Progenitor cell of endocrine pancreas (in vitro differentiated cells): ENCODE results near the gene REPS1. TPM values are rescaled to one million over a fixed set of nuclear protein-coding genes. Genes with fewer than 3 reads are reported as not detected.
A peak's percentile ranks its signal among the peaks of the same experiment; 100 is the strongest.
"Not testable (repeated sequence)": the region's sequence is repeated elsewhere in the genome, so short reads cannot be mapped to it uniquely, and the experiment has no call there.

Experiments
- DNase-seq: peaks from one replicate; pipeline ENCODE4 v3.0.0; 2021; ENCODE audit warnings: low spot score; ENCODE audit not compliant: unreplicated experiment
- H3K27ac Mint-ChIP-seq: 2 replicates; pipeline ENCODE4 v1.8.0; 2021; ENCODE audit warnings: mild to moderate bottlenecking, moderate library complexity, mixed read lengths
- H3K27me3 Mint-ChIP-seq: 2 replicates; pipeline ENCODE4 v1.8.0; 2021; ENCODE audit warnings: mixed read lengths
- H3K36me3 Mint-ChIP-seq: 2 replicates; pipeline ENCODE4 v1.8.0; 2022; ENCODE audit warnings: mixed read lengths; ENCODE audit not compliant: insufficient read depth
- H3K4me1 Mint-ChIP-seq: 2 replicates; pipeline ENCODE4 v1.8.0; 2021; ENCODE audit warnings: low read depth, mixed read lengths
- H3K4me3 Mint-ChIP-seq: 2 replicates; pipeline ENCODE4 v1.8.0; 2021; ENCODE audit warnings: low read depth, mild to moderate bottlenecking, moderate library complexity, mixed read lengths
- H3K9me3 Mint-ChIP-seq: 2 replicates; pipeline ENCODE4 v1.8.0; 2021; ENCODE audit warnings: low read depth, mixed read lengths
- total RNA-seq: library from RNA; stranded (reverse); gene quantifications from 2 replicates; pipeline ENCODE4 v1.2.1, GENCODE V29; 2021
- TF ChIP-seq, protein P1 (sequence below): fragments of 200-600 bp; sonication (generic); IDR thresholded peaks from one replicate; pipeline ENCODE4 v1.5.0; 2021; ENCODE audit warnings: antibody characterized with exemption, mild to moderate bottlenecking; ENCODE audit not compliant: unreplicated experiment

REPS1 gene
- total RNA-seq, 1 donor from 2014 or later, result 60.3 TPM

DNA sequence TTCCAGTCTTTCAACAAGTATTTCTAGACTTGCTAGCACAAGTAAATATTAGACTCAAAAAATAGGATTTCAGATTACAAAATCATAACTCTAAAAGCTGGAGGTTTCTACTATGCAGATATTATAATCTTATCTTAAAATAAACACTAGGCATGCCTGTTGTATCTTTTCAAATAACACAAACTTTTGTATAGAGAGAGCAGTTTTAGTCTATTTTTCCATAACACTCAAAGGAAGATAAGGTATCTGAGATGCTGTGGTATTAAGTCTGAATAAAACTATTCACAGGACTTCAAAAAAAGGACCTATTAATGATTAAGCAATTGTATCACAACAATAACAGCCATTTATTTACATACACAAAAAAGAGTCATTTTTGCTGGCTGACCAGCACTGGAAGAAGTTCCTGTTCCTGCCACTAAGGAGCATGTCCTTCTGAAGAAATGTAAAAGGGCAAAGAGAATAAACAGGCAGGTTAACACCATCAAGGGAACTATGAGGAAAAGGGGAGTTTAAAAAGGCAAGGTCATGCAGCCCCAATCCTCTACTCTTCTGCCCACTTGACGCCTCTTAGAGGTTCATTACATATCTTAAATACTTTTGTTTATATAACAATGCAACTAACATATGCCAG lies 39.4 kb downstream of the REPS1 start:
- DNase-seq, result no peak

DNA sequence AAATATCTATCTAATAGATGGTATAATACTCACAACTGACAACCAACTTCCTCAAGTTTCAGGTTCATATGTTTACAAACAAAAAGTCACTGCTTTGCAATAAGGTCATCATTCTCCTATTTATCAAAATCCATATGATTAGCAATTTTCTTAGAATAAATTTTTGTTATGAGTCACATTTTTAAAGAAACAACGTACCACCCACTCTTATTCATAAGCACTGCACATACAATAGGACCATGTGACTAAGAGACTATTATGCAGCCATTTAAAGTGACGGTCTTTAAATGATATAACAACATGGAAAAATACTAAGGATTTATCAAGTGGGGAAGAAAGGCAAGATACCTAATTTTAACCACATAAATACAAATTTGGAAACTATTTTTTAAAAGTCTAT lies 40.0 kb downstream of the REPS1 start:
- no peaks in the 10 kb centered on the region for H3K9me3 Mint-ChIP-seq
- H3K4me1 Mint-ChIP-seq, result peaks cover 7% of the 10 kb centered on the region
- TF ChIP-seq, protein P1, sequence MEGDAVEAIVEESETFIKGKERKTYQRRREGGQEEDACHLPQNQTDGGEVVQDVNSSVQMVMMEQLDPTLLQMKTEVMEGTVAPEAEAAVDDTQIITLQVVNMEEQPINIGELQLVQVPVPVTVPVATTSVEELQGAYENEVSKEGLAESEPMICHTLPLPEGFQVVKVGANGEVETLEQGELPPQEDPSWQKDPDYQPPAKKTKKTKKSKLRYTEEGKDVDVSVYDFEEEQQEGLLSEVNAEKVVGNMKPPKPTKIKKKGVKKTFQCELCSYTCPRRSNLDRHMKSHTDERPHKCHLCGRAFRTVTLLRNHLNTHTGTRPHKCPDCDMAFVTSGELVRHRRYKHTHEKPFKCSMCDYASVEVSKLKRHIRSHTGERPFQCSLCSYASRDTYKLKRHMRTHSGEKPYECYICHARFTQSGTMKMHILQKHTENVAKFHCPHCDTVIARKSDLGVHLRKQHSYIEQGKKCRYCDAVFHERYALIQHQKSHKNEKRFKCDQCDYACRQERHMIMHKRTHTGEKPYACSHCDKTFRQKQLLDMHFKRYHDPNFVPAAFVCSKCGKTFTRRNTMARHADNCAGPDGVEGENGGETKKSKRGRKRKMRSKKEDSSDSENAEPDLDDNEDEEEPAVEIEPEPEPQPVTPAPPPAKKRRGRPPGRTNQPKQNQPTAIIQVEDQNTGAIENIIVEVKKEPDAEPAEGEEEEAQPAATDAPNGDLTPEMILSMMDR, result no peak
- H3K27ac Mint-ChIP-seq, result no peak overlapping the region
- no peak overlapping the region for H3K4me3 Mint-ChIP-seq
- H3K36me3 Mint-ChIP-seq, result peaks cover 15% of the 10 kb centered on the region
- no peak for DNase-seq
- H3K27me3 Mint-ChIP-seq, result no peaks in the 10 kb centered on the region

More for the DNA sequence above, 39.4 kb downstream of the REPS1 start:
- H3K4me3 Mint-ChIP-seq, result no peak overlapping the region
- TF ChIP-seq, protein P1, result peak; percentile 17
- H3K9me3 Mint-ChIP-seq, result no peaks in the 10 kb centered on the region
- H3K27ac Mint-ChIP-seq, result no peak overlapping the region
- H3K27me3 Mint-ChIP-seq, result no peaks in the 10 kb centered on the region
- peaks cover 15% of the 10 kb centered on the region for H3K36me3 Mint-ChIP-seq
- H3K4me1 Mint-ChIP-seq, result peaks cover 7% of the 10 kb centered on the region

DNA sequence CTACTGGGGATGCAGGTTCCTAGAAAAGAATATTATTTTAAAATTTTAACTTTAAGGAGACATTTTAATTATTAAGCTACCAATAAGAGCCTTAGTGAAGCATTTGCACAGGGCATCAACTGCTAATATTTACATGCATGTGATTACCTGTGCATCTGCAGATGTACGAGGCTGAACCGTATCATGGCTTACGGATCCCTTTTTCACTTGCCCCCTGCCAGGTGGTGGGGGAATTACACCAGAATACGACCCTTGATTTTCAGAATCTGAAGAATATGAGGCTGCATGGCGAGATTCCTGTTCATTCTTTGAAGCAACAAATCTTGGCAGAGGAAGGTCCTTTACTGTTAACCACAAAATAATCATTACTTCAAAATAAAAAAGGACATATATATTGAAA lies 42.7 kb downstream of the REPS1 start:
- Mint-ChIP-seq H3K4me3 (no peak overlapping the region), H3K9me3 (no peaks in the 10 kb centered on the region), H3K27me3 (no peaks in the 10 kb centered on the region), H3K36me3 (peaks cover 19% of the 10 kb centered on the region), H3K4me1 (peaks cover 7% of the 10 kb centered on the region), H3K27ac (no peak overlapping the region)
- TF ChIP-seq, protein P1, result peak; percentile 34
- DNase-seq, result no peak

DNA sequence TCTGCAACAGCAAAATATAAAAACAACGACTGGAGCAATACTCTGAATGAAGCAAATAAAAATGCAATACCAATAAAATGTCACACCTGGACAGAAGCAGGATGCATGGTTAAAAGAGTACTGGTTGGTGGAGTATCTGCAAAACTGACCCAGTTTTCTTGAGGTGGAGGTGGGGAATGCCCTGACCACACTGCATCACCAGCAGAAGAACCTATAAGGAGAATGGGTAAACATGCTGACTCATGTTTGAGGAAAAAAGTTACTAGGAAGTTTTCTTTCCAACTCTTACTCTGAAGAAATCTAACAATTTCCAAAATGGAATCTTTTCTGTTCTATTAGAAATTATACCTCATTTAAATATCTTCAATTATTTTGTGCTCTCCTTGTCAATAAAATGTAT lies 43.6 kb downstream of the REPS1 start:
- Mint-ChIP-seq H3K36me3 (peaks cover 19% of the 10 kb centered on the region), H3K4me3 (no peak overlapping the region), H3K9me3 (no peaks in the 10 kb centered on the region), H3K27me3 (no peaks in the 10 kb centered on the region), H3K27ac (no peak overlapping the region), H3K4me1 (peaks cover 7% of the 10 kb centered on the region)
- TF ChIP-seq, protein P1, result no peak
- DNase-seq, result no peak

DNA sequence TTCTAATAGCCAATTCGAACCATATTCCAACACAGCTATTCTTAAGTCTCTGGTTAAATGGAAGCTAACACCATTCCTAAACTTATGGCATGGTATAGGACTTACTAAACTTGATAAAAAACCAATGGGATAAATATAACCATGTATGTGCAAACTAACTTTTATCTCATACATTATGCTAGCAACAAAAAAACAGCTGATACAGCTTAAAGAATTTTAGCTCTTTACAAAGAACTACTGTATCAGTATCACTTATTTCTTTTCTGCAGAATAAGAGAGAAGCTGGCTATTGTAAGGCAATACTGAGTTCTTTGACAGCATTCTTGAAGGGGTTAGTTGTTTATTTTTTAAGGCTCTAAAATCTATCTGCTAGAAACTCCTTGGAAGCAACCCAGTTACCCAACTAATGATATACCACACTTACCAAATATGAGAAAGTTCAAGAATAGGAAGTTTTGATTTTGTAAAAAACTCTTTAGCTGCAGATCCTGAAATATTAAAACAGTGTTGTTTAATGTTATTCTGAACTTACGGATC lies 44.9 kb downstream of the REPS1 start:
- DNase-seq, result no peak
- no peaks in the 10 kb centered on the region for H3K27me3 Mint-ChIP-seq
- peaks cover 2% of the 10 kb centered on the region for H3K9me3 Mint-ChIP-seq
- H3K4me1 Mint-ChIP-seq, result peaks cover 1% of the 10 kb centered on the region
- peaks cover 26% of the 10 kb centered on the region for H3K36me3 Mint-ChIP-seq
- H3K27ac Mint-ChIP-seq, result no peak overlapping the region
- TF ChIP-seq, protein P1, result no peak
- H3K4me3 Mint-ChIP-seq, result no peak overlapping the region

DNA sequence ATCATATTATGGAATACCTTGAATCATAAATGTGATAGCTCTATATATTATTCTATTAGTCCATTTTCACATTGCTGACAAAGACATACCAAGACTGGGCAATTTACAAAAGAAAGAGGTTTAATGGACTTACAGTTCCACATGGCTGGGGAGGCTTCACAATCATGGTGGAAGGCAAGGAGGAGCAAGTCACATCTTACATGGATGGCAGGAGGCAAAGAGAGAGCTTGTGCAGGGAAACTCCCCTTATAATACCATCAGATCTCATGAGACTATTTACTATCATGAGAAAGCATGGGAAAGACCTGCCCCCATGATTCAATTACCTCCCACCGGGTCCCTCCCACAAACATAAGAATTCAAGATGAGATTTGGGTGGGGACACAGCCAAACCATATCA lies 51.2 kb downstream of the REPS1 start:
- not testable (repeated sequence) for DNase-seq, H3K4me1 Mint-ChIP-seq, H3K27me3 Mint-ChIP-seq, H3K27ac Mint-ChIP-seq, H3K4me3 Mint-ChIP-seq
- Mint-ChIP-seq H3K36me3 (peaks cover 35% of the 10 kb centered on the region), H3K9me3 (peaks cover 14% of the 10 kb centered on the region)
